NT2/D1 (cell line): ENCODE measurements around the gene TBC1D2B.

Experiments
- SUZ12 ChIP-seq: IDR thresholded peaks from 2 replicates; pipeline ENCODE4 v1.6.1; 2011; ENCODE audit not compliant: insufficient read length, insufficient read depth; ENCODE audit errors: extremely low read depth
- YY1 ChIP-seq: IDR thresholded peaks from 2 replicates; pipeline ENCODE4 v1.6.1; 2011; ENCODE audit not compliant: insufficient read length, insufficient read depth
- ZNF274 ChIP-seq: IDR thresholded peaks from 2 replicates; pipeline ENCODE4 v1.6.1; 2011; ENCODE audit warnings: mild to moderate bottlenecking, low read depth, low read length

- TF ChIP-seq ZNF274 (no peak), YY1 (no peak), SUZ12 (no peak)
Measured at GRCh38 chr15:77988347-77989295, 88.9 kb downstream of the TBC1D2B start.
